ENCODE results near the gene LRRC75B. TPM values are rescaled to one million over a fixed set of nuclear protein-coding genes. Genes with fewer than 3 reads are reported as not detected.

Gene LRRC75B
- total RNA-seq, 1 experiment from 2014 or later, result 7.9 TPM

DNA sequence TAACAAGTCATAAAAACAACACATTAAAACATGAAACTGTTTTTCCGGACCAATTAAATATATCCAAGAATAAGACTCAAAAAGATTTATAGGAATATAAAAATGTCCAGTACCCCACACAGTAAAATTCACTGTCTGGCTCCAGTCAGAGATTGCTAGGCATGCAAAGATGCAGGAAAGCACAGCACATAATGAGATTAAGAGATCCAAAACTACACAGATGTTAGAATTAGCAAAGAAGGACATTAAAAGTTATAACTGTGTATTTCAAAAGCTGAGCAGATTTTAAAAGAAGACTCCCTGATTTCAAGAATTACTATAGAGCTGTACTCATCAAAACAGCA is 13.6 kb downstream of the LRRC75B start:
- H3K27ac ChIP-seq (ENCODE audit: low read depth, low read length), result no peak overlapping the region
- no peak for TF ChIP-seq YY1 (IDR thresholded peaks at IDR 0.05; ENCODE audit: extremely low read depth, insufficient replicate concordance, low read depth, low read length)
- TF ChIP-seq POLR2A (IDR thresholded peaks at IDR 0.05; ENCODE audit: borderline replicate concordance, extremely low read depth, insufficient read depth, insufficient read length), result no peak
- TF ChIP-seq, protein P1, sequence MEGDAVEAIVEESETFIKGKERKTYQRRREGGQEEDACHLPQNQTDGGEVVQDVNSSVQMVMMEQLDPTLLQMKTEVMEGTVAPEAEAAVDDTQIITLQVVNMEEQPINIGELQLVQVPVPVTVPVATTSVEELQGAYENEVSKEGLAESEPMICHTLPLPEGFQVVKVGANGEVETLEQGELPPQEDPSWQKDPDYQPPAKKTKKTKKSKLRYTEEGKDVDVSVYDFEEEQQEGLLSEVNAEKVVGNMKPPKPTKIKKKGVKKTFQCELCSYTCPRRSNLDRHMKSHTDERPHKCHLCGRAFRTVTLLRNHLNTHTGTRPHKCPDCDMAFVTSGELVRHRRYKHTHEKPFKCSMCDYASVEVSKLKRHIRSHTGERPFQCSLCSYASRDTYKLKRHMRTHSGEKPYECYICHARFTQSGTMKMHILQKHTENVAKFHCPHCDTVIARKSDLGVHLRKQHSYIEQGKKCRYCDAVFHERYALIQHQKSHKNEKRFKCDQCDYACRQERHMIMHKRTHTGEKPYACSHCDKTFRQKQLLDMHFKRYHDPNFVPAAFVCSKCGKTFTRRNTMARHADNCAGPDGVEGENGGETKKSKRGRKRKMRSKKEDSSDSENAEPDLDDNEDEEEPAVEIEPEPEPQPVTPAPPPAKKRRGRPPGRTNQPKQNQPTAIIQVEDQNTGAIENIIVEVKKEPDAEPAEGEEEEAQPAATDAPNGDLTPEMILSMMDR (IDR thresholded peaks at IDR 0.05 in 2 of 3, conservative IDR thresholded peaks at IDR 0.05 in 1 of 3; ENCODE audit: borderline replicate concordance in 1 of 3, insufficient read depth in 1 of 3, low read depth in 2 of 3, low read length in 2 of 3), result no peak
- TF ChIP-seq EZH2phosphoT487 (IDR thresholded peaks at IDR 0.05; ENCODE audit: borderline replicate concordance), result no peak
- TF ChIP-seq CEBPB (IDR thresholded peaks at IDR 0.05; ENCODE audit: low read depth), result no peak
- TF ChIP-seq MAX (IDR thresholded peaks at IDR 0.05), result no peak
- no peak for TF ChIP-seq RAD21 (IDR thresholded peaks at IDR 0.05; ENCODE audit: low read depth)
- no peak for TF ChIP-seq EZH2 (IDR thresholded peaks at IDR 0.05)
- TF ChIP-seq POLR2AphosphoS5 (IDR thresholded peaks at IDR 0.05; ENCODE audit: low read depth, low read length), result no peak
- TF ChIP-seq ATF3 (IDR thresholded peaks at IDR 0.05), result no peak
- TF ChIP-seq ZNF274 (IDR thresholded peaks at IDR 0.05; ENCODE audit: low read depth, low read length), result no peak
- no peak for TF ChIP-seq JUND (IDR thresholded peaks at IDR 0.05)
- TF ChIP-seq FOSL1 (IDR thresholded peaks at IDR 0.05; ENCODE audit: low read depth), result no peak
- TF ChIP-seq SIN3A (IDR thresholded peaks at IDR 0.05; ENCODE audit: low read depth), result no peak
- no peak for TF ChIP-seq REST (IDR thresholded peaks at IDR 0.05; ENCODE audit: low read depth)
- no peak for TF ChIP-seq ZFX (IDR thresholded peaks at IDR 0.05)
- H3K9me3 ChIP-seq (ENCODE audit: control insufficient read depth in 1 of 2, insufficient read depth in 1 of 2, low read depth in 1 of 2, low read length in 2 of 2), result no peaks in the 10 kb centered on the region
- H3K4me2 ChIP-seq (ENCODE audit: low read length), result no peak overlapping the region
- intact Hi-C loops (cut with micrococcal nuclease), result no loop called here
- DNase-seq (ENCODE audit: low read depth, low spot score) (no peak), ATAC-seq (no peak)
- H2AFZ ChIP-seq (ENCODE audit: low read depth, low read length, poor library complexity, severe bottlenecking), result no peak overlapping the region
- no peaks in the 10 kb centered on the region for H3K27me3 ChIP-seq (ENCODE audit: insufficient read depth, low read length)
- ChIA-PET CTCF (no interaction called here), RAD21 (ENCODE audit: low non-redundant PET in 1 of 2, low total read pairs in 2 of 2, uncharacterized antibody in 2 of 2, unreplicated experiment in 2 of 2) (no interaction called here), POLR2A (no interaction called here)
- no TSS peak for BruUV-seq (replicated peaks)
- no peak overlapping the region for H3K9ac ChIP-seq (ENCODE audit: low read length)
- H3K4me1 ChIP-seq (ENCODE audit: control insufficient read depth in 1 of 2, insufficient read depth in 2 of 2, low read length in 2 of 2), result no peaks in the 10 kb centered on the region
- H3K9me2 ChIP-seq (ENCODE audit: insufficient read depth), result no peaks in the 10 kb centered on the region
- H3K36me3 ChIP-seq (ENCODE audit: control insufficient read depth in 1 of 2, insufficient read depth in 2 of 2, low read length in 2 of 2), result peaks cover 4 to 11% of the 10 kb centered on the region in 2 experiments; a peak in 2 of 4 replicates
- H4K20me1 ChIP-seq (ENCODE audit: insufficient read depth), result no peaks in the 10 kb centered on the region
- no peaks in the 10 kb centered on the region for H3K79me2 ChIP-seq (ENCODE audit: insufficient read depth, low read length)
- no peak overlapping the region for H3K4me3 ChIP-seq (replicated peaks in 1 of 2; ENCODE audit: low read depth in 1 of 2, low read length in 2 of 2)
